Adrenal gland (tissue), 12 donors: ENCODE data around the gene ST3GAL6. TPM values are rescaled to one million over a fixed set of nuclear protein-coding genes. Genes with fewer than 3 reads are reported as not detected.

ENCODE experiments used
- DNase-seq, 7 donors: peaks; one replicate each; pipeline ENCODE4 v3.0.0-alpha.2; 2019 to 2020
- H3K27ac ChIP-seq, 5 donors: fragments of 200-600 bp; sonication (generic) in 4 of 5; 1 replicate in 3 of 5; 2 replicates in 2 of 5; pipeline versions ENCODE4 v1.5.1 to v1.8.0; 2016 to 2020; ENCODE audit warnings: mild to moderate bottlenecking in 1 of 5
- H3K27me3 ChIP-seq: fragments of 200-600 bp; 2 replicates; pipeline ENCODE4 v1.8.0; 2021
- H3K36me3 ChIP-seq, 2 donors: fragments of 200-600 bp; replicated peaks in 1 of 2; 1 replicate in 1 of 2; 2 replicates in 1 of 2; pipeline versions ENCODE4 v1.5.1 to v1.8.0; 2018 to 2022
- H3K4me1 ChIP-seq, 2 donors: fragments of 200-600 bp; replicated peaks in 1 of 2; 1 replicate in 1 of 2; 2 replicates in 1 of 2; pipeline versions ENCODE4 v1.5.1 to v1.8.0; 2018 to 2021
- H3K4me3 ChIP-seq, 4 donors: fragments of 200-600 bp; sonication (generic) in 3 of 4; one replicate each; pipeline ENCODE4 v1.5.1; 2016 to 2018
- H3K9me3 ChIP-seq, 3 donors: fragments of 200-600 bp; sonication (generic) in 1 of 3; replicated peaks in 1 of 3; 1 replicate in 2 of 3; 2 replicates in 1 of 3; pipeline versions ENCODE4 v1.5.1 to v1.8.0; 2016 to 2021
- POLR2A ChIP-seq, 2 donors: fragments of 450-650 bp; IDR thresholded peaks; one replicate each; pipeline ENCODE4 v1.6.1; 2017; ENCODE audit warnings: antibody characterized with exemption in 2 of 2, mild to moderate bottlenecking in 2 of 2, moderate library complexity in 1 of 2
- WGBS, 4 donors: extraction: QIAGEN DNeasy Blood & Tissue Kit in 2 of 4; methylation state at CpG; one replicate each; pipeline versions ENCODE4 v1.1.5 to v1.1.7; 2013 to 2017; 5-methylcytosine and 5-hydroxymethylcytosine counted together
- intact Hi-C, 2 donors: fragments of 100-400 bp; cut with DNase I; formaldehyde crosslinking; loops; one replicate each; pipeline versions ENCODE4 v1.14.1 to v1.15.0; 2022 to 2023
- polyA plus RNA-seq, 3 donors: library from polyadenylated mRNA; stranded (reverse); fragments of 200-250 nt in 2 of 3; fragments of 350-450 nt in 1 of 3; fragmentation: Illumina TruSeq in 1 of 3; extraction: RNeasy Lipid Tissue Mini Kit (QIAGEN cat#74804) in 1 of 3; gene quantifications; one replicate each; pipeline ENCODE4 v1.2.3, GENCODE V29; 2013 to 2014
- total RNA-seq, 9 donors: library from RNA; depleted of rRNA in 4 of 9; stranded (reverse); fragments of >200 nt in 4 of 9; fragments of 120-200 nt in 1 of 9; fragmentation: NEBNext Ultra II Directional in 1 of 9; extraction: Animal tissue kit (Norgen Biotek cat#: 25700) in 1 of 9; gene quantifications; one replicate each; pipeline versions ENCODE4 v1.1.0 to v1.2.4, GENCODE V29; 2013 to 2023
- TF ChIP-seq, protein P1 (sequence below), 6 experiments: fragments of 450-650 bp in 4 of 6; fragments of 200-600 bp in 2 of 6; sonication (generic) in 1 of 6; IDR thresholded peaks; 1 replicate in 5 of 6; 2 replicates in 1 of 6; pipeline versions ENCODE4 v1.5.1 to v1.8.0; 2016 to 2021; ENCODE audit warnings: antibody characterized with exemption in 6 of 6, mild to moderate bottlenecking in 2 of 6, moderate library complexity in 1 of 6
- donor health status: healthy with polysubstance abuse.
- donor health status: Bipolar disorder and iron deficiency.
- donor health status: DM: yes; HTN: yes; CAD: no.
- donor health status: DM: no; HTN: no; CAD: no.
- donor health status: DM: no; HTN: no; CAD: no.
- donor health status: DM: yes; HTN: yes; CAD: no.

The ST3GAL6 gene
- total and polyA plus RNA-seq, 12 donors, result 6.0 to 60.5 (median 20.1) TPM

DNA sequence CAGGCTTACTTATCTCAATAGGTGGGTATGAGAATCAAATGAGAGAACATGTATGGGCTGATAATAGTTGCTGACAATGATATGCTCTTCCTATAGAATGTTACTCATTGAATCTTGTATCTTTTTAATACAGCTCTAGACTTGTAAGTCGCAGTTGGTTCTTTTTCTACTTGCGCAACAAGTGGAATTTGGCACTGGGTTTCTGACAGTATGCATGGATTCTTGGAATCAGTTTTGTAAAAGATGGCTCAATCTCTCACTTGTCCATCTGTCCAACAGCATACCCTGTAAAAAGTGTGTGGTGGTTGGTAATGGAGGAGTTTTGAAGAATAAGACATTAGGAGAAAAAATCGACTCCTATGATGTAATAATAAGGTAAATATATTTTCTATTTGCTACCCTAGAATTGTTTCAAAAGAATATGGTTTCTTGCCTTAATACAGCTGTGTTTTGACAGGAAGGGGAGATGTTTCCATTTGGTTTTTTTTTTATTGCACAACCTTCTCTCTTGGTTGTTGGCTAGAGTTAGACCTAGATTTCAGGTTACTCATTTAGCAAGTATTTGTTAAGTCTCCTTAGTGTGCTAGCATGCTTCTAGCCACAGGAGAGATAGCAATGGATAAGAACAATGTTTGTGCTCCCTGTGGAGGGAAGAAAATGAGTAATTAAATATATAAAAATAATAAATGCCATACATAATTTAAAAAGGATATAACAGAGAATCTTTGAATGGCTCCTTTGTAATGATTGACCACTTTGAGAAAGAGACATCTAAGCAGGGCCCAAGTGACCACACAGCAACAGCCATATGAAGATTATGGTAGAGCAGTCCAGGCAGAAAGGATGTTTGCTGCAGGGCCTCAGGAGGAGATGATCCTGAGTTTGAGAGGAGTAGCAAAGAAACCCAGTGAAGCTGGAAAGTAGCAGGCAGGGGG, 21.8 kb downstream of the ST3GAL6 start:
- no peak for DNase-seq
- H3K9me3 ChIP-seq, result no peaks in the 10 kb centered on the region
- no peak overlapping the region for H3K27ac ChIP-seq
- TF ChIP-seq, protein P1, sequence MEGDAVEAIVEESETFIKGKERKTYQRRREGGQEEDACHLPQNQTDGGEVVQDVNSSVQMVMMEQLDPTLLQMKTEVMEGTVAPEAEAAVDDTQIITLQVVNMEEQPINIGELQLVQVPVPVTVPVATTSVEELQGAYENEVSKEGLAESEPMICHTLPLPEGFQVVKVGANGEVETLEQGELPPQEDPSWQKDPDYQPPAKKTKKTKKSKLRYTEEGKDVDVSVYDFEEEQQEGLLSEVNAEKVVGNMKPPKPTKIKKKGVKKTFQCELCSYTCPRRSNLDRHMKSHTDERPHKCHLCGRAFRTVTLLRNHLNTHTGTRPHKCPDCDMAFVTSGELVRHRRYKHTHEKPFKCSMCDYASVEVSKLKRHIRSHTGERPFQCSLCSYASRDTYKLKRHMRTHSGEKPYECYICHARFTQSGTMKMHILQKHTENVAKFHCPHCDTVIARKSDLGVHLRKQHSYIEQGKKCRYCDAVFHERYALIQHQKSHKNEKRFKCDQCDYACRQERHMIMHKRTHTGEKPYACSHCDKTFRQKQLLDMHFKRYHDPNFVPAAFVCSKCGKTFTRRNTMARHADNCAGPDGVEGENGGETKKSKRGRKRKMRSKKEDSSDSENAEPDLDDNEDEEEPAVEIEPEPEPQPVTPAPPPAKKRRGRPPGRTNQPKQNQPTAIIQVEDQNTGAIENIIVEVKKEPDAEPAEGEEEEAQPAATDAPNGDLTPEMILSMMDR (IDR thresholded peaks at IDR 0.05), result no peak
- TF ChIP-seq POLR2A (IDR thresholded peaks at IDR 0.05), result no peak
- H3K4me3 ChIP-seq, result no peak overlapping the region
- 58 to 70% (median 58%) methylated on average over 3 of the region's 3 CpGs for WGBS, 4 donors
- H3K4me1 ChIP-seq, result peaks cover 0 to 11% of the 10 kb centered on the region in 2 donors
- intact Hi-C loops, result no loop called here
- H3K27me3 ChIP-seq, result no peaks in the 10 kb centered on the region
- H3K36me3 ChIP-seq, result no peaks in the 10 kb centered on the region

DNA sequence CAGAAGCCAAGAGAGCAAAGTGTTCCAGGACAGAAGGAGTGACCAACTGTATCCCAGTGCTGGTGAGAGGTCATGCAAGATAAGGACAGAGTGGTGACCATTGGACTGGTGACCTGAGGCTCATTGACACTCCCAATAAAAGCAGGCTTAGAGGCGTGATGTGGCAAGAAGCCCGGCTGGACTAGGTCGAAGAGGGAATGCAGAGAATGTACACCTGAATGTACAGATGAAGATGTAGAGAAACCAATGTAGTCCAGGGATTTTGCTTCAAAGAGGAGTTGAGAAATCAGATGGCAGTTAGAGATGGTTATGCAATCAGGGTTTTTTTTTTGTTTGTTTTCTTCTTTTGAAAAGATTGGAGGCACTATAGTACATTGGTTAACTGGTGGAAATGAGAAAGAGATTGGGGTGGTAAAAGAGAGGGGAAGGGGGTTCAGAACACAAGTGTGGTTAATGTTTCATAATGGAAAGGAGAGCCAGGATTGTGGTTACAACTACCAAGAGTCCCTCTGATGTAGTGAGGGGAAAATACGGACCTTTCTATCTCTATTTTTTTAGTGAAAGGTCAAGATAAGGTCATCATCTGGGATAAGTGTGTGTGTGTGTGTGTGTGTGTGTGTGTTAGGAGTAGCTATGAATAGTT, 23.3 kb downstream of the ST3GAL6 start:
- no peak overlapping the region for H3K27ac ChIP-seq

DNA sequence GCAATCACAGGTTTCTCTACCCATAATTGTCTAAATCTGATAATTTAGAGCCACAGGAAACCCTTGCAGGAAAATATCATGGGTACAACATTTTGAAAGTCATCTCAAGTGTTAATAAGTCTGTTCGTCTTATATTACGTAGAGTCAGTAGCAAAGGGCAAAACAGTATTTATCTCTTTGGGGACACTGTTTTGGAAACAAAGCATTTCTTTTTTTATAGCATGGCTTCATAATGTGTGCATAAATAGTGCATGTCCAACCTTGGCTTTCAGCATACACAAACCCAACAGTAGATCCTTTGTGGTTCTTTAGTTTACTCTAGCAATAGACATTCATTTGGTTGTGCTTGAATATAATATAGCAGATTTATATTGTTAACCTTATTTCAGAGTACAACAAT, 24.0 kb downstream of the ST3GAL6 start:
- H3K4me3 ChIP-seq, result no peak overlapping the region
- H3K4me1 ChIP-seq, result peaks cover 0 to 11% of the 10 kb centered on the region in 2 donors
- no peak for TF ChIP-seq POLR2A (IDR thresholded peaks at IDR 0.05)
- TF ChIP-seq, protein P1 (IDR thresholded peaks at IDR 0.05), result no peak
- no peak overlapping the region for H3K27ac ChIP-seq
- no peak for DNase-seq
- H3K27me3 ChIP-seq, result no peaks in the 10 kb centered on the region
- intact Hi-C loops, result no loop called here
- no peaks in the 10 kb centered on the region for H3K36me3 ChIP-seq
- WGBS, 4 donors, result 76 to 82% (median 79%) methylated on average over 2 of the region's 2 CpGs
- no peaks in the 10 kb centered on the region for H3K9me3 ChIP-seq

More for the DNA sequence above, 23.3 kb downstream of the ST3GAL6 start:
- no peaks in the 10 kb centered on the region for H3K36me3 ChIP-seq
- H3K27me3 ChIP-seq, result no peaks in the 10 kb centered on the region
- TF ChIP-seq, protein P1 (IDR thresholded peaks at IDR 0.05), result no peak
- DNase-seq, result no peak
- H3K4me3 ChIP-seq, result no peak overlapping the region
- intact Hi-C loops, result no loop called here
- peaks cover 0 to 11% of the 10 kb centered on the region in 2 donors for H3K4me1 ChIP-seq
- WGBS, 4 donors, result 71 to 82% (median 78%) methylated on average over 4 of the region's 4 CpGs
- no peaks in the 10 kb centered on the region for H3K9me3 ChIP-seq

DNA sequence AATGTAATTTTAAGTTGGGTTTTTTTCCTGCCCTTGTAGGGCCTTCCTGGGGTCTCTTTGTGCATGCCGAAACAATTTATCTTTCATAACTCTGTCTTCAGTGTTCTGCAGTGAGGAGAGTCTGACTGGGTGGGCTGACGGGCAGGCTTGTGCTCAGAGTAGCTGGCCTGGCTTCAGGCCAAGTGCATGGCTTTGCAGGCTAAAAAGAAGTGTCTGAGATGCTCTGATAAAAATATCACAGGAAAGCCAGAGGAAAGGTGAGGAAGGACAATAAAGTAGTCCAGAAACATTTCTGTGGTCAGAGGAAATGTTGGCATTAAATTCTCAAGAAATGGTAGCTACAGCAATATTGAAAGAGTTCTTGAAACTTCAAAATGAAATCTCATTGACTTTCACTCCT, 25.5 kb downstream of the ST3GAL6 start:
- WGBS, 4 donors, result 49 to 59% (median 53%) methylated on average over 2 of the region's 2 CpGs
- Histone ChIP-seq H3K27me3 (no peaks in the 10 kb centered on the region), H3K9me3 (no peaks in the 10 kb centered on the region), H3K27ac (no peak overlapping the region), H3K4me3 (no peak overlapping the region), H3K36me3 (no peaks in the 10 kb centered on the region), H3K4me1 (peaks cover 0 to 11% of the 10 kb centered on the region in 2 donors)
- intact Hi-C loops, result no loop called here
- TF ChIP-seq POLR2A (IDR thresholded peaks at IDR 0.05), result no peak
- TF ChIP-seq, protein P1 (IDR thresholded peaks at IDR 0.05), result no peak
- no peak for DNase-seq
